ENCODE results near the gene SSMEM1. TPM values are rescaled to one million over a fixed set of nuclear protein-coding genes. Genes with fewer than 3 reads are reported as not detected.
"Not testable (repeated sequence)": the region's sequence is repeated elsewhere in the genome, so short reads cannot be mapped to it uniquely, and the experiment has no call there.

The SSMEM1 gene
- total RNA-seq, 1 experiment from 2014 or later, result not detected

DNA sequence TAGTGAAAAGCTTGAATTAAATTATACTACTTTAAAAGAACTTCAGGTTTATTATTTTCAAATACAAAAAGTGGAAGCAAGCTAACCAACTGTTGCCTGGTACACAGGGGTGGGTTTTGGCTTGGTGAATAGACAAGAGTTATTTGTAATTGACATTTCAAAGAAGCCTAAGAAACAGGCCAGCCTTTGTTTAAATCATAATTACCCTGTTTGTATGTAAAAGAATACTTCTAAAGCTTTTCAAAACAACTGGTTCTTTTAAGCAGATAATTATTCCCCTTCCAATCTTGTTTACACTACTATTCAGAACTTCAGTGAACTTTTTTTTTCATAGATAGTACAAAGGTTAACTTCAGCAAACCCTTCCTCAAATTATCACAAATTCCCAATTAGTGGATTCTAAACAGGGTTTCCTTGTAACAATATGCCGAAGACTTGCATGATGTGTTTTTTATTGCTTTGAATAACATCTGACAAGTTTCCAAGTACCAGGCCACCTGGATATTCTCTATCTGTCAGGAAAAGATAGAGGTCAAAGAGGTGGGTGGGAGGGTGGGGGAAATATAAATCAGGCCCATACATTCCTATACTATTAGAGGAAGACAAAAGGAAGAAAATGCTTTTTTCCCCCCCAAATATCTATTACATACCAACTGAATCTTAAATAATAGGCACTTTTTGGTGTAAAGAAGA lies 20.4 kb downstream of the SSMEM1 start:
- in situ Hi-C loops (cut with HindIII; ENCODE audit: low pct_unique_long_range_greater_than_20kb, low sequenced_read_pairs) (no loop called here), intact Hi-C loops (cut with micrococcal nuclease; ENCODE audit: unreplicated experiment) (no loop called here)
- DNase-seq (ENCODE audit: low read depth, low spot score) (no peak), ATAC-seq (no peak)
- no peak overlapping the region for H3K4me3 ChIP-seq (ENCODE audit: low read depth in 2 of 2, low read length in 2 of 2)
- no peak overlapping the region for H3K27ac ChIP-seq (ENCODE audit: low read length)
- ChIA-PET POLR2A (no interaction called here), CTCF (no interaction called here)
- no peaks in the 10 kb centered on the region for H3K27me3 ChIP-seq (ENCODE audit: control insufficient read depth, insufficient read depth, low read length)
- H3K4me1 ChIP-seq (ENCODE audit: control insufficient read depth, insufficient read depth, low read length), result no peaks in the 10 kb centered on the region
- TF ChIP-seq, protein P1, sequence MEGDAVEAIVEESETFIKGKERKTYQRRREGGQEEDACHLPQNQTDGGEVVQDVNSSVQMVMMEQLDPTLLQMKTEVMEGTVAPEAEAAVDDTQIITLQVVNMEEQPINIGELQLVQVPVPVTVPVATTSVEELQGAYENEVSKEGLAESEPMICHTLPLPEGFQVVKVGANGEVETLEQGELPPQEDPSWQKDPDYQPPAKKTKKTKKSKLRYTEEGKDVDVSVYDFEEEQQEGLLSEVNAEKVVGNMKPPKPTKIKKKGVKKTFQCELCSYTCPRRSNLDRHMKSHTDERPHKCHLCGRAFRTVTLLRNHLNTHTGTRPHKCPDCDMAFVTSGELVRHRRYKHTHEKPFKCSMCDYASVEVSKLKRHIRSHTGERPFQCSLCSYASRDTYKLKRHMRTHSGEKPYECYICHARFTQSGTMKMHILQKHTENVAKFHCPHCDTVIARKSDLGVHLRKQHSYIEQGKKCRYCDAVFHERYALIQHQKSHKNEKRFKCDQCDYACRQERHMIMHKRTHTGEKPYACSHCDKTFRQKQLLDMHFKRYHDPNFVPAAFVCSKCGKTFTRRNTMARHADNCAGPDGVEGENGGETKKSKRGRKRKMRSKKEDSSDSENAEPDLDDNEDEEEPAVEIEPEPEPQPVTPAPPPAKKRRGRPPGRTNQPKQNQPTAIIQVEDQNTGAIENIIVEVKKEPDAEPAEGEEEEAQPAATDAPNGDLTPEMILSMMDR (IDR thresholded peaks at IDR 0.05), result no peak
- no peak for TF ChIP-seq TCF7L2 (IDR thresholded peaks at IDR 0.05; ENCODE audit: low read depth, low read length)
- TF ChIP-seq SIN3A (IDR thresholded peaks at IDR 0.05; ENCODE audit: borderline replicate concordance, insufficient read depth, low read depth, low read length), result no peak
- no peak for TF ChIP-seq POLR2AphosphoS5 (IDR thresholded peaks at IDR 0.05; ENCODE audit: low read depth, low read length)
- TF ChIP-seq, protein P2, sequence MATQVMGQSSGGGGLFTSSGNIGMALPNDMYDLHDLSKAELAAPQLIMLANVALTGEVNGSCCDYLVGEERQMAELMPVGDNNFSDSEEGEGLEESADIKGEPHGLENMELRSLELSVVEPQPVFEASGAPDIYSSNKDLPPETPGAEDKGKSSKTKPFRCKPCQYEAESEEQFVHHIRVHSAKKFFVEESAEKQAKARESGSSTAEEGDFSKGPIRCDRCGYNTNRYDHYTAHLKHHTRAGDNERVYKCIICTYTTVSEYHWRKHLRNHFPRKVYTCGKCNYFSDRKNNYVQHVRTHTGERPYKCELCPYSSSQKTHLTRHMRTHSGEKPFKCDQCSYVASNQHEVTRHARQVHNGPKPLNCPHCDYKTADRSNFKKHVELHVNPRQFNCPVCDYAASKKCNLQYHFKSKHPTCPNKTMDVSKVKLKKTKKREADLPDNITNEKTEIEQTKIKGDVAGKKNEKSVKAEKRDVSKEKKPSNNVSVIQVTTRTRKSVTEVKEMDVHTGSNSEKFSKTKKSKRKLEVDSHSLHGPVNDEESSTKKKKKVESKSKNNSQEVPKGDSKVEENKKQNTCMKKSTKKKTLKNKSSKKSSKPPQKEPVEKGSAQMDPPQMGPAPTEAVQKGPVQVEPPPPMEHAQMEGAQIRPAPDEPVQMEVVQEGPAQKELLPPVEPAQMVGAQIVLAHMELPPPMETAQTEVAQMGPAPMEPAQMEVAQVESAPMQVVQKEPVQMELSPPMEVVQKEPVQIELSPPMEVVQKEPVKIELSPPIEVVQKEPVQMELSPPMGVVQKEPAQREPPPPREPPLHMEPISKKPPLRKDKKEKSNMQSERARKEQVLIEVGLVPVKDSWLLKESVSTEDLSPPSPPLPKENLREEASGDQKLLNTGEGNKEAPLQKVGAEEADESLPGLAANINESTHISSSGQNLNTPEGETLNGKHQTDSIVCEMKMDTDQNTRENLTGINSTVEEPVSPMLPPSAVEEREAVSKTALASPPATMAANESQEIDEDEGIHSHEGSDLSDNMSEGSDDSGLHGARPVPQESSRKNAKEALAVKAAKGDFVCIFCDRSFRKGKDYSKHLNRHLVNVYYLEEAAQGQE (IDR thresholded peaks at IDR 0.05; ENCODE audit: insufficient read depth in 1 of 2, low read depth in 2 of 2, low read length in 1 of 2), result no peak
- BruUV-seq (replicated peaks), result no TSS peak
- H3K9me3 ChIP-seq (ENCODE audit: control insufficient read depth, insufficient read depth, low read depth, low read length), result no peaks in the 10 kb centered on the region
- no peaks in the 10 kb centered on the region for H3K36me3 ChIP-seq (ENCODE audit: control insufficient read depth, insufficient read depth, low read length)

DNA sequence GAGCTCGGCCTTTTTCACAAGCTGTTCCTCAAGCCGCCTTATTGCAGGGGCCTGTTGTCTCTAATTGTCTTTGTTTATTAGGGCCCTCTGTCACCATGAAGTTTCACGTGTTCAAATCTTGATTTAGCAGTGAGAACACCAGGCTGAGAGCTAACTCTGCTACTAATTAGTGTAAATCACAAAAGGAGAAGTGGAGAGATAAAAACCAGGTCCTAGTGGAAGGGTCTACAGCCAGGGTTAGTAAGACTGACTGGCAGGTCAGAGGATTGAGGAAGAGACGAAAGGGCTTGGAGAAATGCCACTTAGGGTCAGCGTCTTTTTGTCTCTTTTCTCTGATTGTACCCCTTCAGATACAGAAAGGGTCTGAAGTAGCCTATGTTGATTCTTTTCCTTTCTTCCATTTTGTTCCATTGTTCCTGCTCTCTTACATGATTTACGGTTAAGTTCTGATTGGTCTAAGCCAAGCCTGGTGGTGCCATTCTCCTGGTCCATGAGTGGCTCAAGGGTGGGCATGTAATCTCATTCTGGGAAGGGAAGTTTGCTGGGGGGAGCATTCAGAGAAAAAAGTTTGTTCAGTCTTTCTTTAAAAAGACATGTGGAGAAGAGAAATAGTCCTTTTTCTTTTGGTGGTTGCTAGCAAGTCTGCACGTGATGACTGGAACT lies 21.3 kb downstream of the SSMEM1 start:
- H3K27me3 ChIP-seq (ENCODE audit: control insufficient read depth, insufficient read depth, low read length), result no peaks in the 10 kb centered on the region
- no peak overlapping the region for H3K27ac ChIP-seq (ENCODE audit: low read length)
- intact Hi-C loops (cut with micrococcal nuclease; ENCODE audit: unreplicated experiment), result no loop called here
- no TSS peak for BruUV-seq (replicated peaks)
- H3K4me3 ChIP-seq (ENCODE audit: low read depth in 2 of 2, low read length in 2 of 2), result no peak overlapping the region
- DNase-seq (ENCODE audit: low read depth, low spot score) (no peak), ATAC-seq (no peak)
- TF ChIP-seq POLR2AphosphoS5 (IDR thresholded peaks at IDR 0.05; ENCODE audit: low read depth, low read length), result no peak
- POLR2A ChIA-PET, result no interaction called here
- in situ Hi-C loops (cut with HindIII; ENCODE audit: low pct_unique_long_range_greater_than_20kb, low sequenced_read_pairs), result no loop called here
- H3K4me1 ChIP-seq (ENCODE audit: control insufficient read depth, insufficient read depth, low read length), result no peaks in the 10 kb centered on the region
- no peaks in the 10 kb centered on the region for H3K36me3 ChIP-seq (ENCODE audit: control insufficient read depth, insufficient read depth, low read length)
- H3K9me3 ChIP-seq (ENCODE audit: control insufficient read depth, insufficient read depth, low read depth, low read length), result no peaks in the 10 kb centered on the region
- CTCF ChIA-PET, result no interaction called here

DNA sequence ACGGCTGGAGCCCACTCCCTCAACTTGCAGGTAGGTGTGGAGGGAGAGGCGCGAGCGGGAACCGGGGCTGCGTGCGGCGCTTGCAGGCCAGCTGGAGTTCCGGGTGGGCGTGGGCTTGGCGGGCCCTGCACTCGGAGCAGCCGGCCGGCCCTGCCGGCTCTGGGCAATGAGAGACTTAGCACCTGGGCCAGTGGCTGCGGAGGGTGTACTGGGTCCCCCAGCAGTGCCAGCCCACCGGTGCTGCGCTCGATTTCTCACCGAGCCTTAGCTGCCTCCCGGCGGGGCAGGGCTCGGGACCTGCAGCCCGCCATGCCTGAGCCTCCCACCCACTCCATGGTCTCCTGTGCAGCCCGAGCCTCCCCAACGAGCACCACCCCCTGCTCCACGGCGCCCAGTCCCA lies 22.3 kb downstream of the SSMEM1 start:
- H3K4me1 ChIP-seq (ENCODE audit: control insufficient read depth, insufficient read depth, low read length); BruUV-seq (replicated peaks); H3K27ac ChIP-seq (ENCODE audit: low read length); CTCF ChIA-PET; intact Hi-C loops (cut with micrococcal nuclease; ENCODE audit: unreplicated experiment); ATAC-seq; in situ Hi-C loops (cut with HindIII; ENCODE audit: low pct_unique_long_range_greater_than_20kb, low sequenced_read_pairs); H3K9me3 ChIP-seq (ENCODE audit: control insufficient read depth, insufficient read depth, low read depth, low read length); H3K27me3 ChIP-seq (ENCODE audit: control insufficient read depth, insufficient read depth, low read length); H3K36me3 ChIP-seq (ENCODE audit: control insufficient read depth, insufficient read depth, low read length); DNase-seq (ENCODE audit: low read depth, low spot score); H3K4me3 ChIP-seq (ENCODE audit: low read depth in 2 of 2, low read length in 2 of 2): not testable (repeated sequence)
- POLR2A ChIA-PET, result interaction anchor here (0.5 kb wide), 1 partner anchor 282 kb away, joined by 7 read pairs; no protein-coding TSS in a partner anchor

All from Panc1 (cell line).